Activated naive CD8-positive, alpha-beta T cell (primary cell): ENCODE measurements around the gene MAGOHB.
"Not testable (repeated sequence)": the region's sequence is repeated elsewhere in the genome, so short reads cannot be mapped to it uniquely, and the experiment has no call there.

Experiments
- H3K27ac Mint-ChIP-seq: one replicate; pipeline ENCODE4 v1.8.0; 2021; ENCODE audit warnings: mixed read lengths
- H3K27me3 Mint-ChIP-seq: one replicate; pipeline ENCODE4 v1.8.0; 2021; ENCODE audit warnings: mixed read lengths
- H3K36me3 Mint-ChIP-seq: one replicate; pipeline ENCODE4 v1.8.0; 2021; ENCODE audit warnings: mixed read lengths
- H3K4me1 Mint-ChIP-seq: one replicate; pipeline ENCODE4 v1.8.0; 2021; ENCODE audit warnings: low read depth, mixed read lengths
- H3K4me3 Mint-ChIP-seq: one replicate; pipeline ENCODE4 v1.8.0; 2021; ENCODE audit warnings: mild to moderate bottlenecking, mixed read lengths
- H3K9me3 Mint-ChIP-seq: one replicate; pipeline ENCODE4 v1.8.0; 2021; ENCODE audit warnings: low read depth, mixed read lengths

The MAGOHB gene

GRCh38 chr12:10613349-10614055 is at the start of gene MAGOHB:
TSS of gene MAGOHB (minus strand) at chr12:10613609. CDS start at chr12:10613532, 77 bp downstream.
- peaks cover 14% of the 10 kb centered on the region for H3K36me3 Mint-ChIP-seq
- H3K27me3 Mint-ChIP-seq, result no peaks in the 10 kb centered on the region
- H3K4me3 Mint-ChIP-seq, result peak within 1 kb of the TSS; percentile 99
- H3K4me1 Mint-ChIP-seq, result peaks cover 46% of the 10 kb centered on the region
- H3K27ac Mint-ChIP-seq, result peak within 1 kb of the TSS; percentile 99
- no peaks in the 10 kb centered on the region for H3K9me3 Mint-ChIP-seq

- Mint-ChIP-seq H3K27me3 (no peaks in the 10 kb centered on the region), H3K4me3 (no peak overlapping the region), H3K36me3 (peaks cover 4% of the 10 kb centered on the region), H3K4me1 (no peaks in the 10 kb centered on the region), H3K27ac (no peak overlapping the region), H3K9me3 (no peaks in the 10 kb centered on the region)
Observed at GRCh38 chr12:10661338-10661737, 47.9 kb upstream of the MAGOHB start.

GRCh38 chr12:10654003-10654402 is 40.6 kb upstream of the MAGOHB start:
- Mint-ChIP-seq H3K9me3 (no peaks in the 10 kb centered on the region), H3K27ac (no peak overlapping the region), H3K4me3 (no peak overlapping the region), H3K27me3 (no peaks in the 10 kb centered on the region), H3K36me3 (peaks cover 4% of the 10 kb centered on the region), H3K4me1 (no peaks in the 10 kb centered on the region)

- Mint-ChIP-seq H3K27me3 (no peaks in the 10 kb centered on the region), H3K4me3 (no peak overlapping the region), H3K4me1 (no peaks in the 10 kb centered on the region), H3K9me3 (peaks cover 3% of the 10 kb centered on the region), H3K36me3 (peaks cover 6% of the 10 kb centered on the region), H3K27ac (no peak overlapping the region)
Observed at GRCh38 chr12:10652192-10652591, 38.8 kb upstream of the MAGOHB start.

- H3K27ac Mint-ChIP-seq, H3K4me1 Mint-ChIP-seq, H3K27me3 Mint-ChIP-seq, H3K4me3 Mint-ChIP-seq: not testable (repeated sequence)
- Mint-ChIP-seq H3K9me3 (peaks cover 23% of the 10 kb centered on the region), H3K36me3 (peaks cover 22% of the 10 kb centered on the region)
Observed at GRCh38 chr12:10646576-10646975, 33.2 kb upstream of the MAGOHB start.

- Mint-ChIP-seq H3K4me1 (no peaks in the 10 kb centered on the region), H3K27ac (no peak overlapping the region), H3K27me3 (peaks cover 3% of the 10 kb centered on the region), H3K9me3 (peaks cover 23% of the 10 kb centered on the region), H3K36me3 (peaks cover 22% of the 10 kb centered on the region), H3K4me3 (no peak overlapping the region)
Observed at GRCh38 chr12:10645910-10646309, 32.5 kb upstream of the MAGOHB start.

GRCh38 chr12:10641735-10642500 is 28.5 kb upstream of the MAGOHB start:
- no peak overlapping the region for H3K27ac Mint-ChIP-seq
- H3K9me3 Mint-ChIP-seq, result peaks cover 20% of the 10 kb centered on the region
- peaks cover 20% of the 10 kb centered on the region for H3K36me3 Mint-ChIP-seq
- peaks cover 3% of the 10 kb centered on the region for H3K27me3 Mint-ChIP-seq
- no peak overlapping the region for H3K4me3 Mint-ChIP-seq
- H3K4me1 Mint-ChIP-seq, result no peaks in the 10 kb centered on the region

GRCh38 chr12:10638728-10639127 is 25.3 kb upstream of the MAGOHB start:
- no peaks in the 10 kb centered on the region for H3K4me1 Mint-ChIP-seq
- no peak overlapping the region for H3K4me3 Mint-ChIP-seq
- H3K36me3 Mint-ChIP-seq, result no peaks in the 10 kb centered on the region
- H3K27me3 Mint-ChIP-seq, result peaks cover 3% of the 10 kb centered on the region
- no peak overlapping the region for H3K27ac Mint-ChIP-seq
- no peaks in the 10 kb centered on the region for H3K9me3 Mint-ChIP-seq

- Mint-ChIP-seq H3K4me3 (no peak overlapping the region), H3K9me3 (no peaks in the 10 kb centered on the region)
Observed at GRCh38 chr12:10636611-10637010, 23.2 kb upstream of the MAGOHB start.

GRCh38 chr12:10636124-10636523 is 22.7 kb upstream of the MAGOHB start:
- Mint-ChIP-seq H3K36me3 (no peaks in the 10 kb centered on the region), H3K4me1 (no peaks in the 10 kb centered on the region), H3K27me3 (no peaks in the 10 kb centered on the region), H3K27ac (no peak overlapping the region), H3K9me3 (no peaks in the 10 kb centered on the region), H3K4me3 (no peak overlapping the region)

More at GRCh38 chr12:10636611-10637010, 23.2 kb upstream of the MAGOHB start:
- Mint-ChIP-seq H3K27me3 (no peaks in the 10 kb centered on the region), H3K36me3 (no peaks in the 10 kb centered on the region), H3K27ac (no peak overlapping the region), H3K4me1 (no peaks in the 10 kb centered on the region)

GRCh38 chr12:10635306-10635705 is 21.9 kb upstream of the MAGOHB start:
- H3K4me1 Mint-ChIP-seq, result no peaks in the 10 kb centered on the region
- H3K27ac Mint-ChIP-seq, result no peak overlapping the region
- H3K27me3 Mint-ChIP-seq, result no peaks in the 10 kb centered on the region
- no peaks in the 10 kb centered on the region for H3K36me3 Mint-ChIP-seq
- H3K4me3 Mint-ChIP-seq, result no peak overlapping the region
- H3K9me3 Mint-ChIP-seq, result no peaks in the 10 kb centered on the region

- no peaks in the 10 kb centered on the region for H3K27me3 Mint-ChIP-seq
- no peaks in the 10 kb centered on the region for H3K4me1 Mint-ChIP-seq
- H3K36me3 Mint-ChIP-seq, result no peaks in the 10 kb centered on the region
- no peak overlapping the region for H3K27ac Mint-ChIP-seq
- no peaks in the 10 kb centered on the region for H3K9me3 Mint-ChIP-seq
- H3K4me3 Mint-ChIP-seq, result no peak overlapping the region
Observed at GRCh38 chr12:10634427-10634826, 21.0 kb upstream of the MAGOHB start.

- H3K4me3 Mint-ChIP-seq, result no peak overlapping the region
- H3K27me3 Mint-ChIP-seq, result no peaks in the 10 kb centered on the region
- H3K36me3 Mint-ChIP-seq, result no peaks in the 10 kb centered on the region
- no peaks in the 10 kb centered on the region for H3K4me1 Mint-ChIP-seq
- H3K27ac Mint-ChIP-seq, result no peak overlapping the region
- H3K9me3 Mint-ChIP-seq, result no peaks in the 10 kb centered on the region
Observed at GRCh38 chr12:10633541-10633940, 20.1 kb upstream of the MAGOHB start.

- H3K27me3 Mint-ChIP-seq, result no peaks in the 10 kb centered on the region
- no peak overlapping the region for H3K4me3 Mint-ChIP-seq
- H3K27ac Mint-ChIP-seq, result no peak overlapping the region
- no peaks in the 10 kb centered on the region for H3K9me3 Mint-ChIP-seq
- H3K36me3 Mint-ChIP-seq, result no peaks in the 10 kb centered on the region
- no peaks in the 10 kb centered on the region for H3K4me1 Mint-ChIP-seq
Observed at GRCh38 chr12:10632226-10632625, 18.8 kb upstream of the MAGOHB start.

- H3K36me3 Mint-ChIP-seq, result no peaks in the 10 kb centered on the region
- no peak overlapping the region for H3K27ac Mint-ChIP-seq
- H3K4me3 Mint-ChIP-seq, result no peak overlapping the region
- no peaks in the 10 kb centered on the region for H3K4me1 Mint-ChIP-seq
- no peaks in the 10 kb centered on the region for H3K9me3 Mint-ChIP-seq
- H3K27me3 Mint-ChIP-seq, result no peaks in the 10 kb centered on the region
Observed at GRCh38 chr12:10624605-10625004, 11.2 kb upstream of the MAGOHB start.
